WTC11 (cell line): ENCODE results near the gene DDN. TPM values are rescaled to one million over a fixed set of nuclear protein-coding genes. Genes with fewer than 3 reads are reported as not detected.

Source experiments
- ATAC-seq: fragments of 200-7000 bp; cut with Tn5 transposase; 2 replicates; pipeline ENCODE4 v1.10.0; 2021; ENCODE audit warnings: mild to moderate bottlenecking, moderate library complexity
- CTCF ChIA-PET: fragments of 300-600 bp; sonication (Branson Sonifier 250); formaldehyde crosslinking; loops from one replicate; lab custom pipeline; 2021; ENCODE audit warnings: antibody characterized with exemption; lab: Charles Lee
- POLR2A ChIA-PET: fragments of 350-600 bp; sonication (Branson Sonifier 250); formaldehyde crosslinking; loops from one replicate; lab custom pipeline; 2021; ENCODE audit warnings: antibody characterized with exemption; lab: Charles Lee
- DNase-seq: peaks from one replicate; pipeline ENCODE4 v3.0.0; 2021; ENCODE audit warnings: low spot score
- H3K27ac Mint-ChIP-seq: 2 replicates; pipeline ENCODE4 v1.8.0; 2021; ENCODE audit warnings: mixed read lengths
- H3K27me3 Mint-ChIP-seq: 2 replicates; pipeline ENCODE4 v1.8.0; 2021; ENCODE audit warnings: low read depth, mild to moderate bottlenecking, moderate library complexity, mixed read lengths
- H3K36me3 Mint-ChIP-seq: 2 replicates; pipeline ENCODE4 v1.8.0; 2021; ENCODE audit warnings: mixed read lengths
- H3K4me1 Mint-ChIP-seq: 2 replicates; pipeline ENCODE4 v1.8.0; 2022; ENCODE audit warnings: mixed read lengths
- H3K4me3 Mint-ChIP-seq: 2 replicates; pipeline ENCODE4 v1.8.0; 2021; ENCODE audit warnings: mild to moderate bottlenecking, moderate library complexity, mixed read lengths
- H3K9me3 Mint-ChIP-seq: 2 replicates; pipeline ENCODE4 v1.8.0; 2021; ENCODE audit warnings: mixed read lengths
- ATF1 ChIP-seq: sonication (generic); formaldehyde crosslinking; IDR thresholded peaks from 2 replicates; pipeline ENCODE4 v1.8.1; 2023; ENCODE audit warnings: mild to moderate bottlenecking, moderate library complexity, missing genetic modification reagents
- CBFB ChIP-seq: sonication (generic); formaldehyde crosslinking; IDR thresholded peaks from 2 replicates; pipeline ENCODE4 v1.8.1; 2022; ENCODE audit warnings: mild to moderate bottlenecking, low read depth, missing genetic modification reagents
- FOXP1 ChIP-seq: sonication (generic); formaldehyde crosslinking; IDR thresholded peaks from 2 replicates; pipeline ENCODE4 v1.8.0; 2022; ENCODE audit warnings: missing genetic modification reagents, mild to moderate bottlenecking, moderate library complexity, borderline replicate concordance
- JAZF1 ChIP-seq: fragments of 250-450 bp; sonication (Bioruptor Pico); IDR thresholded peaks from 2 replicates; pipeline ENCODE4 v1.9.0; 2021; ENCODE audit warnings: moderate library complexity, mild to moderate bottlenecking, inconsistent platforms
- NFATC4 ChIP-seq: fragments of 250-450 bp; sonication (Bioruptor Pico); IDR thresholded peaks from 2 replicates; pipeline ENCODE4 v1.9.0; 2021; ENCODE audit warnings: mild to moderate bottlenecking
- NFE2L1 ChIP-seq: sonication (generic); formaldehyde crosslinking; IDR thresholded peaks from 2 replicates; pipeline ENCODE4 v1.8.1; 2023; ENCODE audit warnings: missing genetic modification reagents
- PRRX2 ChIP-seq: fragments of 250-450 bp; sonication (Bioruptor Pico); IDR thresholded peaks from 2 replicates; pipeline ENCODE4 v1.8.0; 2021; ENCODE audit warnings: mild to moderate bottlenecking
- SP1 ChIP-seq: sonication (generic); formaldehyde crosslinking; conservative IDR thresholded peaks from 2 replicates; pipeline ENCODE4 v1.8.1; 2022; ENCODE audit warnings: missing genetic modification reagents
- TEAD1 ChIP-seq: sonication (generic); formaldehyde crosslinking; IDR thresholded peaks from 2 replicates; pipeline ENCODE4 v1.8.0; 2022; ENCODE audit warnings: mild to moderate bottlenecking, missing genetic modification reagents
- ZNF263 ChIP-seq: sonication (generic); formaldehyde crosslinking; IDR thresholded peaks from 2 replicates; pipeline ENCODE4 v1.8.1; 2022; ENCODE audit warnings: low read depth, mild to moderate bottlenecking, moderate library complexity, missing genetic modification reagents
- ZNF416 ChIP-seq: fragments of 250-450 bp; sonication (Bioruptor Pico); IDR thresholded peaks from 2 replicates; pipeline ENCODE4 v1.9.0; 2021; ENCODE audit warnings: mild to moderate bottlenecking, inconsistent platforms
- total RNA-seq: library from RNA; stranded (reverse); gene quantifications from 3 replicates; pipeline ENCODE4 v1.2.3, GENCODE V29; 2021
- TF ChIP-seq, protein P1 (sequence below): sonication (generic); formaldehyde crosslinking; IDR thresholded peaks from 2 replicates; pipeline ENCODE4 v1.8.1; 2023; ENCODE audit warnings: mild to moderate bottlenecking, missing genetic modification reagents, moderate library complexity
- TF ChIP-seq, protein P2 (sequence below): sonication (generic); formaldehyde crosslinking; IDR thresholded peaks from 2 replicates; pipeline ENCODE4 v1.8.0; 2022; ENCODE audit warnings: missing genetic modification reagents
- TF ChIP-seq, protein P3 (sequence below): sonication (generic); formaldehyde crosslinking; IDR thresholded peaks from 2 replicates; pipeline ENCODE4 v1.8.0; 2023; ENCODE audit warnings: missing genetic modification reagents, mild to moderate bottlenecking, borderline replicate concordance
- TF ChIP-seq, protein P4 (sequence below): sonication (generic); formaldehyde crosslinking; IDR thresholded peaks from 2 replicates; pipeline ENCODE4 v1.8.1; 2023; ENCODE audit warnings: mild to moderate bottlenecking, missing genetic modification reagents
- TF ChIP-seq, protein P5 (sequence below): sonication (generic); formaldehyde crosslinking; IDR thresholded peaks from 2 replicates; pipeline ENCODE4 v1.8.0; 2022; ENCODE audit warnings: mild to moderate bottlenecking, missing genetic modification reagents
- TF ChIP-seq, protein P6 (sequence below): sonication (generic); formaldehyde crosslinking; IDR thresholded peaks from 2 replicates; pipeline ENCODE4 v1.8.1; 2023; ENCODE audit warnings: mild to moderate bottlenecking, missing genetic modification reagents, moderate library complexity

Gene DDN
- total RNA-seq, 1 experiment from 2014 or later = 0.33 TPM

DNA sequence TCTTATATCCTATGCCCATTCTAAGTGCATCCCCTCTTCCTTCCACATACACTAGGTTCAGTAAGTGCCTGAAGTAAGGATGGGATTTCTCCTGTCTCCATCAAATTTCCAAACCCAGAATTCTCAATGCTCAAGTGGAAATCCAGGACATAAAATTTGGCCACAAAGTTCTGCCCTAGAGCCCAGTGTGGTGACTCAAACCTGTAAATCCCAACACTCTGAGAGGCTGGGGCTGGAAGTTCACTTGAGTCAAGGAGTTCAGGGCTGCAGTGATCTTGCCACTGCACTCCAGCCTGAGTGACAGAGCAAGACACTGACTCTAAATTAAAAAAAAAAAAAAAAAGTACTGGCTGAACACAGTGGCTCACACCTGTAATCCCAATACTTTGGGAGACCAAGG is 37.4 kb downstream of the DDN start:
- Mint-ChIP-seq H3K27ac (no peak overlapping the region), H3K4me3 (no peak overlapping the region), H3K9me3 (no peaks in the 10 kb centered on the region), H3K36me3 (no peaks in the 10 kb centered on the region), H3K27me3 (peaks cover 13% of the 10 kb centered on the region), H3K4me1 (peaks cover 37% of the 10 kb centered on the region)
- DNase-seq (no peak), ATAC-seq (no peak)
- TF ChIP-seq NFATC4 (no peak), JAZF1 (no peak), FOXP1 (CRISPR knock-in tag) (no peak), NFE2L1 (CRISPR knock-in tag) (no peak), SP1 (no peak), CBFB (CRISPR knock-in tag) (no peak)
- TF ChIP-seq, protein P1, sequence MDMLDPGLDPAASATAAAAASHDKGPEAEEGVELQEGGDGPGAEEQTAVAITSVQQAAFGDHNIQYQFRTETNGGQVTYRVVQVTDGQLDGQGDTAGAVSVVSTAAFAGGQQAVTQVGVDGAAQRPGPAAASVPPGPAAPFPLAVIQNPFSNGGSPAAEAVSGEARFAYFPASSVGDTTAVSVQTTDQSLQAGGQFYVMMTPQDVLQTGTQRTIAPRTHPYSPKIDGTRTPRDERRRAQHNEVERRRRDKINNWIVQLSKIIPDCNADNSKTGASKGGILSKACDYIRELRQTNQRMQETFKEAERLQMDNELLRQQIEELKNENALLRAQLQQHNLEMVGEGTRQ (CRISPR knock-in tag) = no peak
- CTCF ChIA-PET = interaction anchor here (1.0 kb wide), 1 partner anchor 10 kb away, joined by 4 read pairs; the partner anchor contains the start of gene WNT10B
- POLR2A ChIA-PET = no interaction called here

DNA sequence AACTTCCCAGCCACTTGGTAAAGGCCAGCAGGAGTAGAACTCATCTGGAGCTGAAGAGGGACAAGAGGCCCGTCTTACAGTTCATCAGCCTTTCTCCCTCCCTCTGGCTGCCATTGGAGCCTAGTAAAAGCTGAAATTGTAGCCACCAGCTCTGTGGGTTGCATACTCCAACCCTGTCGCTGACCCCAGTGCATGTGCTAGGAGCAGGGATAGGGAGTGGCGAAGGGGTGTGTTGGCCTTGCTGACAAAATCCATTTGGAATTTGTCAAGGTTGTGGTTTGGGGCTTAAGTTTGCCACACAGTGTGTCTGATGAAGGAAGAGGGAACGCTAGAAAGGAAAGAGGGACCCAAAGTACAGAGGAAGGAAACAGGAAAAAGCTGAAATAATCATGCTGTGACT is 37.8 kb downstream of the DDN start:
- TF ChIP-seq ATF1 (CRISPR knock-in tag) (no peak), ZNF263 (CRISPR knock-in tag) (no peak), TEAD1 (CRISPR knock-in tag) (no peak), ZNF416 (CRISPR knock-in tag) (no peak), PRRX2 (CRISPR knock-in tag) (no peak)
- TF ChIP-seq, protein P2, sequence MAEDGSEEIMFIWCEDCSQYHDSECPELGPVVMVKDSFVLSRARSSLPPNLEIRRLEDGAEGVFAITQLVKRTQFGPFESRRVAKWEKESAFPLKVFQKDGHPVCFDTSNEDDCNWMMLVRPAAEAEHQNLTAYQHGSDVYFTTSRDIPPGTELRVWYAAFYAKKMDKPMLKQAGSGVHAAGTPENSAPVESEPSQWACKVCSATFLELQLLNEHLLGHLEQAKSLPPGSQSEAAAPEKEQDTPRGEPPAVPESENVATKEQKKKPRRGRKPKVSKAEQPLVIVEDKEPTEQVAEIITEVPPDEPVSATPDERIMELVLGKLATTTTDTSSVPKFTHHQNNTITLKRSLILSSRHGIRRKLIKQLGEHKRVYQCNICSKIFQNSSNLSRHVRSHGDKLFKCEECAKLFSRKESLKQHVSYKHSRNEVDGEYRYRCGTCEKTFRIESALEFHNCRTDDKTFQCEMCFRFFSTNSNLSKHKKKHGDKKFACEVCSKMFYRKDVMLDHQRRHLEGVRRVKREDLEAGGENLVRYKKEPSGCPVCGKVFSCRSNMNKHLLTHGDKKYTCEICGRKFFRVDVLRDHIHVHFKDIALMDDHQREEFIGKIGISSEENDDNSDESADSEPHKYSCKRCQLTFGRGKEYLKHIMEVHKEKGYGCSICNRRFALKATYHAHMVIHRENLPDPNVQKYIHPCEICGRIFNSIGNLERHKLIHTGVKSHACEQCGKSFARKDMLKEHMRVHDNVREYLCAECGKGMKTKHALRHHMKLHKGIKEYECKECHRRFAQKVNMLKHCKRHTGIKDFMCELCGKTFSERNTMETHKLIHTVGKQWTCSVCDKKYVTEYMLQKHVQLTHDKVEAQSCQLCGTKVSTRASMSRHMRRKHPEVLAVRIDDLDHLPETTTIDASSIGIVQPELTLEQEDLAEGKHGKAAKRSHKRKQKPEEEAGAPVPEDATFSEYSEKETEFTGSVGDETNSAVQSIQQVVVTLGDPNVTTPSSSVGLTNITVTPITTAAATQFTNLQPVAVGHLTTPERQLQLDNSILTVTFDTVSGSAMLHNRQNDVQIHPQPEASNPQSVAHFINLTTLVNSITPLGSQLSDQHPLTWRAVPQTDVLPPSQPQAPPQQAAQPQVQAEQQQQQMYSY (CRISPR knock-in tag) = no peak
- TF ChIP-seq, protein P3, sequence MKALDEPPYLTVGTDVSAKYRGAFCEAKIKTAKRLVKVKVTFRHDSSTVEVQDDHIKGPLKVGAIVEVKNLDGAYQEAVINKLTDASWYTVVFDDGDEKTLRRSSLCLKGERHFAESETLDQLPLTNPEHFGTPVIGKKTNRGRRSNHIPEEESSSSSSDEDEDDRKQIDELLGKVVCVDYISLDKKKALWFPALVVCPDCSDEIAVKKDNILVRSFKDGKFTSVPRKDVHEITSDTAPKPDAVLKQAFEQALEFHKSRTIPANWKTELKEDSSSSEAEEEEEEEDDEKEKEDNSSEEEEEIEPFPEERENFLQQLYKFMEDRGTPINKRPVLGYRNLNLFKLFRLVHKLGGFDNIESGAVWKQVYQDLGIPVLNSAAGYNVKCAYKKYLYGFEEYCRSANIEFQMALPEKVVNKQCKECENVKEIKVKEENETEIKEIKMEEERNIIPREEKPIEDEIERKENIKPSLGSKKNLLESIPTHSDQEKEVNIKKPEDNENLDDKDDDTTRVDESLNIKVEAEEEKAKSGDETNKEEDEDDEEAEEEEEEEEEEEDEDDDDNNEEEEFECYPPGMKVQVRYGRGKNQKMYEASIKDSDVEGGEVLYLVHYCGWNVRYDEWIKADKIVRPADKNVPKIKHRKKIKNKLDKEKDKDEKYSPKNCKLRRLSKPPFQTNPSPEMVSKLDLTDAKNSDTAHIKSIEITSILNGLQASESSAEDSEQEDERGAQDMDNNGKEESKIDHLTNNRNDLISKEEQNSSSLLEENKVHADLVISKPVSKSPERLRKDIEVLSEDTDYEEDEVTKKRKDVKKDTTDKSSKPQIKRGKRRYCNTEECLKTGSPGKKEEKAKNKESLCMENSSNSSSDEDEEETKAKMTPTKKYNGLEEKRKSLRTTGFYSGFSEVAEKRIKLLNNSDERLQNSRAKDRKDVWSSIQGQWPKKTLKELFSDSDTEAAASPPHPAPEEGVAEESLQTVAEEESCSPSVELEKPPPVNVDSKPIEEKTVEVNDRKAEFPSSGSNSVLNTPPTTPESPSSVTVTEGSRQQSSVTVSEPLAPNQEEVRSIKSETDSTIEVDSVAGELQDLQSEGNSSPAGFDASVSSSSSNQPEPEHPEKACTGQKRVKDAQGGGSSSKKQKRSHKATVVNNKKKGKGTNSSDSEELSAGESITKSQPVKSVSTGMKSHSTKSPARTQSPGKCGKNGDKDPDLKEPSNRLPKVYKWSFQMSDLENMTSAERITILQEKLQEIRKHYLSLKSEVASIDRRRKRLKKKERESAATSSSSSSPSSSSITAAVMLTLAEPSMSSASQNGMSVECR (CRISPR knock-in tag) = no peak
- TF ChIP-seq, protein P4, sequence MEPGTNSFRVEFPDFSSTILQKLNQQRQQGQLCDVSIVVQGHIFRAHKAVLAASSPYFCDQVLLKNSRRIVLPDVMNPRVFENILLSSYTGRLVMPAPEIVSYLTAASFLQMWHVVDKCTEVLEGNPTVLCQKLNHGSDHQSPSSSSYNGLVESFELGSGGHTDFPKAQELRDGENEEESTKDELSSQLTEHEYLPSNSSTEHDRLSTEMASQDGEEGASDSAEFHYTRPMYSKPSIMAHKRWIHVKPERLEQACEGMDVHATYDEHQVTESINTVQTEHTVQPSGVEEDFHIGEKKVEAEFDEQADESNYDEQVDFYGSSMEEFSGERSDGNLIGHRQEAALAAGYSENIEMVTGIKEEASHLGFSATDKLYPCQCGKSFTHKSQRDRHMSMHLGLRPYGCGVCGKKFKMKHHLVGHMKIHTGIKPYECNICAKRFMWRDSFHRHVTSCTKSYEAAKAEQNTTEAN = no peak
- TF ChIP-seq, protein P5, sequence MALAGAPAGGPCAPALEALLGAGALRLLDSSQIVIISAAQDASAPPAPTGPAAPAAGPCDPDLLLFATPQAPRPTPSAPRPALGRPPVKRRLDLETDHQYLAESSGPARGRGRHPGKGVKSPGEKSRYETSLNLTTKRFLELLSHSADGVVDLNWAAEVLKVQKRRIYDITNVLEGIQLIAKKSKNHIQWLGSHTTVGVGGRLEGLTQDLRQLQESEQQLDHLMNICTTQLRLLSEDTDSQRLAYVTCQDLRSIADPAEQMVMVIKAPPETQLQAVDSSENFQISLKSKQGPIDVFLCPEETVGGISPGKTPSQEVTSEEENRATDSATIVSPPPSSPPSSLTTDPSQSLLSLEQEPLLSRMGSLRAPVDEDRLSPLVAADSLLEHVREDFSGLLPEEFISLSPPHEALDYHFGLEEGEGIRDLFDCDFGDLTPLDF (CRISPR knock-in tag) = no peak
- TF ChIP-seq, protein P6, sequence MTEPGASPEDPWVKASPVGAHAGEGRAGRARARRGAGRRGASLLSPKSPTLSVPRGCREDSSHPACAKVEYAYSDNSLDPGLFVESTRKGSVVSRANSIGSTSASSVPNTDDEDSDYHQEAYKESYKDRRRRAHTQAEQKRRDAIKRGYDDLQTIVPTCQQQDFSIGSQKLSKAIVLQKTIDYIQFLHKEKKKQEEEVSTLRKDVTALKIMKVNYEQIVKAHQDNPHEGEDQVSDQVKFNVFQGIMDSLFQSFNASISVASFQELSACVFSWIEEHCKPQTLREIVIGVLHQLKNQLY (CRISPR knock-in tag) = no peak
- no peak for ATAC-seq

More for the DNA sequence above, 37.8 kb downstream of the DDN start:
- Mint-ChIP-seq H3K27me3 (peaks cover 8% of the 10 kb centered on the region), H3K27ac (no peak overlapping the region), H3K4me1 (peaks cover 33% of the 10 kb centered on the region), H3K9me3 (no peaks in the 10 kb centered on the region), H3K4me3 (no peak overlapping the region), H3K36me3 (no peaks in the 10 kb centered on the region)
- ChIA-PET CTCF (interaction anchor here (1.3 to 1.5 kb wide), 2 partner anchors 27 to 36 kb away, joined by 5 to 7 read pairs; no protein-coding TSS in a partner anchor), POLR2A (no interaction called here)
- no peak for DNase-seq
